Left lobe of liver (tissue), 2 donors: ENCODE measurements around the gene RASA3. TPM values are rescaled to one million over a fixed set of nuclear protein-coding genes. Genes with fewer than 3 reads are reported as not detected.

Experiments used
- ATAC-seq: fragments of 200-7000 bp; cut with Tn5 transposase; one replicate; pipeline ENCODE4 v1.9.1; 2020; ENCODE audit warnings: mild to moderate bottlenecking, moderate library complexity
- DNase-seq: peaks from one replicate; pipeline ENCODE4 v3.0.0-alpha.2; 2020; ENCODE audit warnings: low spot score
- total RNA-seq: library from RNA; stranded (reverse); gene quantifications from one replicate; pipeline ENCODE4 v1.2.1, GENCODE V29; 2021
- donor health status: DM: no; HTN: no; CAD: no; lungs with moderate emphysema.
- donor health status: DM: no; HTN: yes; CAD: no.

RASA3 gene
- total RNA-seq, 1 donor from 2014 or later, result 4.5 TPM

- ATAC-seq, result no peak
- peak; percentile 38 for DNase-seq
Measured at GRCh38 chr13:113929628-113930615, 202.5 kb downstream of the RASA3 start.

DNA sequence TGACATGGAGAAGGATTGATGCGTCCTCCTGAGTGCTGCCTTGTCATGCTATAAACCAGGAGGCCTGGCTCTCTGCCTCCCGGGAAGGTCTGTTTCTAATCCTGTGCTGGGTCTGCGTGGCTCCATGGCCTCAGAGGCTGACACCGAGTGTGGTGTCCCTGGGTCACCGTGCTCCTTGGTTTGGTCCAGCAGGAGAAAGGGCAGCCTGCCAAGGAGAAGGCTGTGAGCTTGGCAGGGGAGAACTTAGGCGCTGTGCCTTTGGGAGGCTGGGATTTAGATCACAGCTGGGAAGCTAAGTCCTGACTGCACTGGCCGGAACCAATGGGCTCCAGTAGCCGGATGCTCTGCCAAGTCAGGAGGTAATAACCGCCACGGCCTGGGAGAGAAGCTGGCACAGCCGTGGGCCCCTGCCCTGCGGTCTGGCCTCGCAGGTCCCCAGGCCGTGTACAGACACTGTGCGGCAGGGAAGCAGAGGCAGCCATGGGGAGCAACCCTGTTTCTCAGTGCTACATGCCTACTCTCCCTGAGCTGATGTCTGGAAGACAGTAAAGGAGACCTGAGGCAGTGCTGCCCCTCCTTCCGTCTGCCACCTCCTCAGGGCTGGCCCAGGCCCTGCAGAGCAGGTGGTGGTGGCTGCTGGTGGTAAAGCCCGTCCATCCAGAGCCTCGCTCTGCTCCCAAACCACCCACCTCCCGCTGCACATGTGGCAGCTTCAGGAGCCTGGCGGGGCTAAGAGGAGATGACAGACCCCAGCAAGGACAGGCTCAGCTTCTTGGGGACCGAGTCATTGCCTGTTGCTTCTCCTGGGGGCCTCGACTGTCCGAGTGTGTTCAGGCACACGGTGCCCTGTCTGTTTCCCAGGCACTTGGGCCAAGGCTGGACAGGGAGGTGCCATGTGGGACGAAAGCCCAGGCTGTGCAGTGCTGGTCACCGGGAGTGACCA lies 203.5 kb downstream of the RASA3 start:
- ATAC-seq, result peak; percentile 70
- DNase-seq, result peak; percentile 54

Other genes starting within 250 kb of the RASA3 start
- gene C13orf46, start 158.5 kb downstream of the RASA3 start, total RNA-seq, result 1.1 TPM
- not detected for gene CFAP97D2, start 46.6 kb upstream of the RASA3 start, total RNA-seq
- 28.1 TPM for gene CDC16, start 102.3 kb upstream of the RASA3 start, total RNA-seq
- 22.0 TPM for gene UPF3A, start 149.0 kb upstream of the RASA3 start, total RNA-seq
- gene CHAMP1, start 181.9 kb upstream of the RASA3 start, total RNA-seq, result 8.8 TPM